Endothelial cell of umbilical vein (primary cell): Measurements from ENCODE around the gene PPP1R16B. TPM values are rescaled to one million over a fixed set of nuclear protein-coding genes. Genes with fewer than 3 reads are reported as not detected.

ENCODE experiments used
- BruUV-seq: library from RNA; stranded (reverse); fragments of 400-500 nt; replicated peaks from 2 replicates; lab custom pipeline; 2021; lab: Mats Ljungman, UMichigan
- CTCF ChIA-PET: fragments of 300-600, 350-600 bp; sonication (Branson Sonifier 250); formaldehyde crosslinking; loops from one replicate; lab custom pipeline; 2021; ENCODE audit warnings: antibody characterized with exemption, inconsistent platforms; lab: Charles Lee
- POLR2A ChIA-PET: fragments of 300-600, 350-600 bp; sonication (Branson Sonifier 250); formaldehyde crosslinking; loops from one replicate; lab custom pipeline; 2021; ENCODE audit warnings: antibody characterized with exemption, inconsistent platforms; lab: Charles Lee
- DNase-seq: peaks from one replicate; pipeline ENCODE4 v3.0.0-alpha.2; 2011; ENCODE audit warnings: low read depth, low spot score
- FAIRE-seq: peaks from 2 replicates; lab custom pipeline; 2011; peaks lifted over from hg19 to GRCh38; lab: Jason Lieb, UNC
- H2AFZ ChIP-seq: 2 replicates; pipeline ENCODE4 v1.6.0; 2012; ENCODE audit warnings: low read depth, low read length, control low read depth, inconsistent platforms
- H3K27ac ChIP-seq: 2 replicates; pipeline ENCODE4 v1.5.1; 2011; ENCODE audit warnings: low read depth, mild to moderate bottlenecking, control low read depth, low read length, moderate library complexity; ENCODE audit not compliant: insufficient read depth
- H3K27me3 ChIP-seq, 2 experiments: 2 replicates each; pipeline versions ENCODE4 v1.6.0 to v1.6.1; 2011; ENCODE audit warnings: low read length in 2 of 2, mixed read lengths in 1 of 2; ENCODE audit not compliant: control insufficient read depth in 2 of 2, insufficient read depth in 2 of 2
- H3K36me3 ChIP-seq, 2 experiments: 2 replicates in 1 of 2; 3 replicates in 1 of 2; pipeline ENCODE4 v1.5.1; 2011; ENCODE audit warnings: low read length in 2 of 2, mild to moderate bottlenecking in 1 of 2, moderate library complexity in 1 of 2; ENCODE audit not compliant: control insufficient read depth in 2 of 2, insufficient read depth in 2 of 2; ENCODE audit errors: extremely low read depth in 1 of 2
- H3K4me1 ChIP-seq: 3 replicates; pipeline ENCODE4 v1.5.1; 2011; ENCODE audit warnings: mild to moderate bottlenecking, low read length; ENCODE audit not compliant: control insufficient read depth, insufficient read depth; ENCODE audit errors: extremely low read depth
- H3K4me2 ChIP-seq: 2 replicates; pipeline ENCODE4 v1.6.1; 2011; ENCODE audit warnings: low read length, control low read depth, mixed read lengths; ENCODE audit not compliant: insufficient read depth
- H3K4me3 ChIP-seq, 3 experiments: fragments of 200-600 bp in 1 of 3; sonication (generic), shearing (Covaris generic) in 1 of 3; replicated peaks in 1 of 3; 2 replicates each; pipeline ENCODE4 v1.5.1; 2011 to 2016; ENCODE audit warnings: control low read depth in 3 of 3, low read length in 3 of 3, mild to moderate bottlenecking in 2 of 3, inconsistent platforms in 1 of 3, low read depth in 1 of 3, moderate library complexity in 1 of 3; ENCODE audit not compliant: insufficient read depth in 1 of 3
- H3K79me2 ChIP-seq: 2 replicates; pipeline ENCODE4 v1.6.0; 2012; ENCODE audit warnings: low read length, inconsistent platforms; ENCODE audit not compliant: control insufficient read depth, insufficient read depth
- H3K9ac ChIP-seq: replicated peaks from 2 replicates; pipeline ENCODE3; 2011; ENCODE audit warnings: low read length, control low read depth; ENCODE audit not compliant: insufficient read depth; ENCODE audit errors: extremely low read depth
- H3K9me1 ChIP-seq: replicated peaks from 3 replicates; pipeline ENCODE4 v1.6.0; 2011; ENCODE audit warnings: mild to moderate bottlenecking, low read length; ENCODE audit not compliant: control insufficient read depth, insufficient read depth; ENCODE audit errors: extremely low read depth
- H3K9me3 ChIP-seq: replicated peaks from 2 replicates; pipeline ENCODE4 v1.5.1; 2012; ENCODE audit warnings: low read length, inconsistent platforms; ENCODE audit not compliant: control insufficient read depth, insufficient read depth
- H4K20me1 ChIP-seq: replicated peaks from 2 replicates; pipeline ENCODE3; 2011; ENCODE audit warnings: mild to moderate bottlenecking, low read length; ENCODE audit not compliant: control insufficient read depth, insufficient read depth; ENCODE audit errors: extremely low read depth
- CTCF ChIP-seq, 2 donors: IDR thresholded peaks; 1 replicate in 1 of 2; 2 replicates in 1 of 2; pipeline ENCODE4 v1.5.1; 2011; ENCODE audit warnings: low read length in 2 of 2, mild to moderate bottlenecking in 2 of 2, moderate library complexity in 2 of 2, control low read depth in 1 of 2, inconsistent platforms in 1 of 2, low read depth in 1 of 2; ENCODE audit not compliant: insufficient read depth in 1 of 2; ENCODE audit errors: extremely low read depth in 1 of 2
- EZH2 ChIP-seq: IDR thresholded peaks from 2 replicates; pipeline ENCODE4 v1.6.1; 2012; ENCODE audit warnings: borderline replicate concordance, low read depth, mild to moderate bottlenecking, moderate library complexity, low read length, inconsistent platforms; ENCODE audit not compliant: severe bottlenecking
- FOS ChIP-seq: IDR thresholded peaks from 2 replicates; pipeline ENCODE4 v1.6.1; 2011; ENCODE audit warnings: mild to moderate bottlenecking, low read length, moderate library complexity, borderline replicate concordance; ENCODE audit not compliant: insufficient read depth
- GATA2 ChIP-seq: IDR thresholded peaks from 2 replicates; pipeline ENCODE4 v1.7.0; 2011; ENCODE audit warnings: low read depth, mild to moderate bottlenecking, moderate library complexity, mixed read lengths, low read length; ENCODE audit not compliant: insufficient read length, insufficient read depth
- JUN ChIP-seq: IDR thresholded peaks from 2 replicates; pipeline ENCODE4 v1.6.1; 2011; ENCODE audit warnings: borderline replicate concordance, low read depth; ENCODE audit not compliant: insufficient read length, insufficient read depth
- MYC ChIP-seq: IDR thresholded peaks from one replicate; pipeline ENCODE4 v1.6.1; 2011; ENCODE audit warnings: mild to moderate bottlenecking, low read depth, low read length
- POLR2A ChIP-seq: IDR thresholded peaks from 2 replicates; pipeline ENCODE4 v1.6.1; 2012; ENCODE audit warnings: low read depth, mild to moderate bottlenecking, control low read depth, low read length
- POLR2AphosphoS5 ChIP-seq: IDR thresholded peaks from 2 replicates; pipeline ENCODE4 v1.6.1; 2012; ENCODE audit warnings: low read depth, mild to moderate bottlenecking, control low read depth, low read length, moderate library complexity; ENCODE audit not compliant: insufficient read depth
- dilution Hi-C: fragments of 300-500 bp; cut with MboI; formaldehyde crosslinking; loops from one replicate; pipeline ENCODE4 v1.15.0; 2019; ENCODE audit warnings: low sequenced_read_pairs; ENCODE audit not compliant: extremely low pct_ligation_motif_present
- intact Hi-C: fragments of 100-400 bp; cut with micrococcal nuclease; formaldehyde crosslinking; loops from one replicate; pipeline ENCODE4 v1.10.0; 2022
- polyA plus RNA-seq, 4 experiments: library from polyadenylated mRNA; depleted of rRNA in 3 of 4; stranded (reverse) in 3 of 4; unstranded in 1 of 4; fragments of >200 nt; gene quantifications; 2 replicates each; pipeline versions ENCODE4 v1.2.1 to v1.2.3, GENCODE V29; 2011 to 2012; ENCODE audit warnings: missing spikeins in 1 of 4
- total RNA-seq: library from RNA; stranded (reverse); gene quantifications from 2 replicates; pipeline ENCODE4 v1.2.3, GENCODE V29; 2021
- TF ChIP-seq, protein P1 (sequence below): IDR thresholded peaks from 2 replicates; pipeline ENCODE4 v1.6.1; 2011; ENCODE audit not compliant: insufficient read depth, insufficient read length

The PPP1R16B gene
- total and polyA plus RNA-seq, 2 donors (not counting 3 experiments of a cell fraction or from before 2014, with no cell fraction given) = 34.7 to 68.1 TPM

- peak overlapping the region; percentile 66 for H3K27ac ChIP-seq
- ChIA-PET CTCF (interaction anchor here (0.8 to 2.0 kb wide), 5 partner anchors 9 to 141 kb away, joined by 3 to 15 read pairs (median 3); no protein-coding TSS in a partner anchor), POLR2A (no interaction called here)
- dilution Hi-C loops = no loop called here
- H3K4me3 ChIP-seq = no peak overlapping the region
- peak; percentile 89 for FAIRE-seq
- H3K36me3 ChIP-seq = no peaks in the 10 kb centered on the region
- no peaks in the 10 kb centered on the region for H4K20me1 ChIP-seq
- no peak overlapping the region for H3K4me2 ChIP-seq
- intact Hi-C loops = no loop called here
- no peak overlapping the region for H2AFZ ChIP-seq
- peaks cover 15% of the 10 kb centered on the region for H3K4me1 ChIP-seq
- H3K79me2 ChIP-seq = no peaks in the 10 kb centered on the region
- TF ChIP-seq POLR2A (no peak), CTCF (IDR thresholded peaks at IDR 0.05; ENCODE audit: extremely low read depth in 1 of 2, insufficient read depth in 1 of 2, low read depth in 1 of 2, low read length in 2 of 2) (no peak), JUN (peak; percentile 30)
- H3K9ac ChIP-seq = no peak overlapping the region
- no peaks in the 10 kb centered on the region for H3K9me1 ChIP-seq
- H3K27me3 ChIP-seq = peaks cover 0 to 9% of the 10 kb centered on the region in 2 experiments
- H3K9me3 ChIP-seq = no peaks in the 10 kb centered on the region
- DNase-seq = peak; percentile 90
- BruUV-seq = no TSS peak
These were observed 6.3 kb upstream of the PPP1R16B start for GRCh38 chr20:38799203-38799602.

DNA sequence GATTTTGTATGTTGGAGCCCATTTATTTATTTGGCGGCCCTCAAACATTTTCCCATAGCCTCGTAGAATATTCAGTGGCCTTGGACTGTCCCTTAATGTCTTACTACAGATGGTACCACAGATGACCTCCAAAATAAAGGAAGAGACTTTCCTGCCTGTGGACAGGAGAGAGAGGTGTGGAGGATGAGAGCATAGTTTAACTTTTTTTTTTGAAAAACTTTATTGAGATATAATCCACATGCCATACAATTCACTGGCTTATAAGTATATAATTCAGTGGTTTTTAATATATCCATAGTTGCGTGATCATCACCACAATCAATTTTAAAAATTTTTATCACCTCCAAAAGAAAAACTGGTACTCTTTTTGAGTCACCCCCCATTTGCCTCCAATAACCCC, 4.6 kb upstream of the PPP1R16B start:
- Histone ChIP-seq H2AFZ (no peak overlapping the region), H4K20me1 (no peaks in the 10 kb centered on the region), H3K9ac (no peak overlapping the region), H3K36me3 (no peaks in the 10 kb centered on the region), H3K27me3 (no peaks in the 10 kb centered on the region), H3K4me2 (no peak overlapping the region), H3K4me1 (peaks cover 26% of the 10 kb centered on the region), H3K27ac (no peak overlapping the region), H3K9me1 (no peaks in the 10 kb centered on the region), H3K79me2 (no peaks in the 10 kb centered on the region), H3K9me3 (no peaks in the 10 kb centered on the region), H3K4me3 (no peak overlapping the region)
- FAIRE-seq (no peak), DNase-seq (no peak)
- TF ChIP-seq FOS (no peak), POLR2A (no peak), MYC (no peak), EZH2 (no peak), POLR2AphosphoS5 (no peak), GATA2 (no peak)
- TF ChIP-seq, protein P1, sequence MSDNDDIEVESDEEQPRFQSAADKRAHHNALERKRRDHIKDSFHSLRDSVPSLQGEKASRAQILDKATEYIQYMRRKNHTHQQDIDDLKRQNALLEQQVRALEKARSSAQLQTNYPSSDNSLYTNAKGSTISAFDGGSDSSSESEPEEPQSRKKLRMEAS = no peak
- CTCF ChIA-PET = interaction anchor here (2.0 kb wide), 1 partner anchor 11 kb away, joined by 15 read pairs; no protein-coding TSS in a partner anchor
- dilution Hi-C loops (no loop called here), intact Hi-C loops (no loop called here)
- no TSS peak for BruUV-seq
- POLR2A ChIA-PET = no interaction called here
